CD1c-positive myeloid dendritic cell (primary cell): ENCODE measurements around the gene SARDH.

ENCODE experiments used
- DNase-seq: peaks from one replicate; pipeline ENCODE4 v3.0.0-alpha.2; 2016; ENCODE audit errors: extremely low spot score

The SARDH gene

DNA sequence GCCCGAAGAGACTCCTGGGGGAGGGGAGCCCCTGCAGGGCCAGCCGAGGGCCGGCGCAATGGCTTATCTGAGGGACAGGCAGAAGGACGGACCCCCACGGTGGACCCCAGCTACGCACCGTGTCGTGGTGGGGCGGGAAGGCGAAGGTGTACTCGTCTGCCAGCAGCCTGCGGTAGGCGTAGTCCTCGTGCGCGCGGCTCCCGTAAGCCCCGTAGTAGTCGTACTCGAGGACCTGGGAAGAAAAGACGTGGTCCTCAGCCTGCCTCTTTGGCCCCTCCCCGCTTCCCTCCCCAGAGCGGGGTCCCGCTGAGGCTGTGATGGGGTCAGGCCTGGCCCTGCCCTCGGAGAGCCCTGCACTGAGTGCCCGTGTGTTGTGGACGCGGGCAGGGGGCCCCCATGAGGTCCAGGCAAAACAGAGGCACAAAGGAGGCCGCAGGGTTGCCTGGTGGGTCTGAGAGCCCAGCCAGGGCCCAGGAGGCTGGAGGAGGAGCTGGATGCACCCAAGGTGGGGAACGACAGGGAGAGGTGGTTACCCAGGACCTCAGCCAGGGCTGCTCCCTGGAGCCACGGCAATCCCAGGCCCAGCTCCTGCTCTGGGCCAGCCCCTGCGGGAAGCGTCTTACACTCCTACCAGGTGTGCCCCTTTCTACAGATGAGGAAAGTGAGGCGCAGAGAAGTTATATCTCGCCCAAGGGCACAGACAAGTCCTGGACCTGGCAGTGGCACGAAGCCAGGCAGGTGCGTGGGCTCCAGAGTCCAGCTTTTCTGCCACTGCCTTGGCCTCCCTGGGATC is 35.2 kb downstream of the SARDH start:
- DNase-seq = no peak

DNA sequence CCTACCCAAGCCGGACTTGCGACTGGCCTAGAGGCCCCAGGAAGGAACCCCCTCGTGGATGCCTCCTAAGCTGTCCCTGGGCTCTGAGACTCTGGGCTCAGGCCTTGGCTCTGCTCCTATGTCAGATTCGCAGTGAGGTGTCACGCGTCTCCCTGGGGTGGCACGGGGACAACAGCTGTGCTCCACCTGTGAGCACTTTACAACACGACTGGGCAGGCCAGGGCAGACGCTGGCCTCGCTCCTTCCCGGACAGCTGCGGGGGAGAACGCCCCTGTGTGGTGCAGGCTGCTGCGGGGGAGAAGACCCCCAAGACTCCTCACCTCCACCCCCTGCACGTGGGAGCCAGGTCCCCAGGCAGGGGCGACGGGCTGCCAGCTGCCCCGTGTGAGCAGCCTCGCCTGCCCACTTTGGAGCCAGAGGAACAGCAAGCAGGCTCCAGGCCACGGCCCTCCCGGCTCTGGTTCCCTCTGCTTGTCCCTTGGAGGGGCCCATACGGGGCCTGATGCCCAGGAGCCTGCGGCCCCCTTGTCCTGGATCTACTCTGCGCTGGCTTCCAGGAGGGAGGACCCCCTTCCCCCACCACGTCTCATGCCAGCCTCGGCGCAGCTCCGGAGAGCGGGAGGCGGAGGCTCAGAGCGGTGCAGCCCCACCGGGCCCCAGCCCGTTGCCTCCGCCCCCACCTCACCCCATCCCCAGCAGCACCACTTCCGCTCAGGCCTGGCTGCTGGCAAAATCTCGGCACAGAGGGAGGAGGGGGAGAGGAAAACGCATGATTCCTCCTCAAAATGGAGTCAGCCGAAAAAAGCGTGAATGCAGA is 36.0 kb downstream of the SARDH start:
- DNase-seq = peak; percentile 36

DNA sequence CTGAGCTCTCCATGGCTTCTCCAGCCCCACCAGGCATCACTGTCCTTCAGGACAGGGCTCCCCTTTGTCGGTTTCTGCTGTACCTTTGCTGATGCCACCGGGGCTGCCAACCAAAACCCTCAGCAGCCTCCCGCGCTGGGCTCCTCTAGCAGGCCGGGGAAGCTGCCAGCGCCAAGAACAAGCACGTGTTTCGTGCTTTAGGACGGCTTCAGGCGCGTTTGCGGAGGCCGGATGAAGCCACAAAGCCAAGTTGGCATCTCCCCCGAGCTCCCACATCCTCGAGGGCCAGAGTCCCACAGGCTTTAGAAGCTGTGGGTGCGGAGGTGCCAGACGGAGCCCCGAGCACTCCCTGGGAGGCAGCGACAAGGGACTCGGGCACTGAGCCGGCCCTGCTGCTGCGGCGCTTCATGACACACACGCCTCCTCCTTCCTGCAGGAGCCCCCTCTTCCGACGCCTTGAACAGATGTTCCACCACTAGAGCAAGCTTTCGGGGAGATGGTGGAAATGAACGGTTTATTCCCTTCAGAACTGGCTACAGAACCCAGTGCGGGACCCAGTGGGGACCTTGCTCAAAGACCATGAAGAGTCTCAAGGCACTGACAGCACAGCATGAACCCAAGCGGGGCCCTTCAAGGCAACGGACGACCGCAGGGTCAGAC is 36.7 kb downstream of the SARDH start:
- no peak for DNase-seq

DNA sequence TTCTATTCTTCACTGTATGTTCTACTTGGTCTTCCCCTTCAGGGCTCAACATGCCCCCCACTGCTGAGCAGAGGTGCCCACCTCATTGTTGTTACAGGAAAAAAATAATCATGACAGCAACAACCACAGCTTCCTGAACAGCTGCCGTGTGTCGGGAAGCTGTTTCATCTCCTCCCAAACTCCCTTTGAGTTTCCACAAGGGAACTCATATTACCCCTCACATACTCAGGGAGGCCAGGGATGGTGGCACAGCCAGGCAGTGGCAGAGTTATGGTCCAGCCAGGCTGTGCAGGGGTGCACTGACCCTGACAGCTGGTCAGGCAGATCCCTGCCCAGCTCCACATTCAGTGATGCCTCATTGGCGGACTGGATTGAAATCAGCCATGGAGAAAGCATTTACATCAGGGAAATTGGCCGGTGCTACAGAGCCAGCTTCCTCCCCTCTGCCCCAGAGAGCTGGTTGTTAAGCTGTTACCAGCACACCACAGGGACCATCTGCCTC is 37.3 kb downstream of the SARDH start:
- no peak for DNase-seq

DNA sequence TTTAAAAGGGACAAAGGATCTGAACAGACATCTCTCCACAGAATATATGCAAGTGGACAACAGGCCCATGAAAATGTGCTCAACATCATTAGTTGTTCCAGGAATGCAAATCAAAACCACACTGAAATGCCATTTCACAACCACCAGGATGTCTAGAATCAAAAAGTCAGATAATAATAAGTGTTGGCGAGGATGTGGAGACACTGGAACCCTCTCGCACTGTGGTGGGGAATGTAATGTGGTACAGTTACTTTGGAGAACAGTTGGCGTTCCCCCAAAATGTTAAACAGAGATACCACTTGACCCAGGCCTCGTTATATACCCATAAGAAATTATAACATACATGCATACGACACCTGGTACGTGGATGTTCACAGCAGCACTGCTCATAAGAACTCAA is 38.6 kb downstream of the SARDH start:
- DNase-seq = no peak

DNA sequence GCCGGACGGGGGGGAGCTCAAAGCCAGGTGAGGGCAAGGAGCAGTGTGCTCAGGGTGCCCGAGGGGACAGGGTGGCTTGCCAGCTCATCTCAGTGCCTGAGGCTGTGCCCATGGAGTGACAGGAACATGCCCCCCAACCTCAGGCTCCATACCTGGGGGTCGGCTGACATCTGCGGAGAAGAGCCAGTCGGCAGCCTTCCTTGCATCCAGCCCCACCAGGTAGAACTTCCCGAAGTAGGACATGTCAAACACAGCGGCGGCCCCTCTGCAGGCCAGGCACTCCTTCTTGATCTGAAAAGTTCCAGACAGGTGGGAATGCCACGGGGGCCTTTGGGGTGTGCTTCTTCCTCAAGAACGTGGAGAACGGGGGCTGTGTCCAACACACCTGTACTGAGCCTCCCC is 42.1 kb downstream of the SARDH start:
- no peak for DNase-seq

DNA sequence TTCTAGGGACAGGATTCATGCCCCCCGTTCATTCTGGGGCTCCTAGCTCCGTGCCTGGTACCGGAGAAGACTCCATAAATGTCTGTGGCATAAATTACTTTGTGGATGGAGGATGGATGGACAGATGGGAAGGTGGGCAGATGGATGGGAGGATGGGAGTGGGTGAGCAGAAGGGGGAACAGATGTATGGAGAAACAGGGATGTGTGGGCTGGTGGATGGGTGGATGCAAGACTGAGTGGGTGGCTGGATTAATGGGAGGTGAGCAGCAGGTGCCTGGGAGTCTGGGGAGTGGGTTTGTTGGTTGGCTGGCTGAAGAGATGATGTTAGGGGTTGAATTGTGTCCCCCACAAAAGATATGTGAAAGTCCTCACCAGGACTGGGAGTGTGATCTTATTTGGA is 43.5 kb downstream of the SARDH start:
- DNase-seq = no peak

DNA sequence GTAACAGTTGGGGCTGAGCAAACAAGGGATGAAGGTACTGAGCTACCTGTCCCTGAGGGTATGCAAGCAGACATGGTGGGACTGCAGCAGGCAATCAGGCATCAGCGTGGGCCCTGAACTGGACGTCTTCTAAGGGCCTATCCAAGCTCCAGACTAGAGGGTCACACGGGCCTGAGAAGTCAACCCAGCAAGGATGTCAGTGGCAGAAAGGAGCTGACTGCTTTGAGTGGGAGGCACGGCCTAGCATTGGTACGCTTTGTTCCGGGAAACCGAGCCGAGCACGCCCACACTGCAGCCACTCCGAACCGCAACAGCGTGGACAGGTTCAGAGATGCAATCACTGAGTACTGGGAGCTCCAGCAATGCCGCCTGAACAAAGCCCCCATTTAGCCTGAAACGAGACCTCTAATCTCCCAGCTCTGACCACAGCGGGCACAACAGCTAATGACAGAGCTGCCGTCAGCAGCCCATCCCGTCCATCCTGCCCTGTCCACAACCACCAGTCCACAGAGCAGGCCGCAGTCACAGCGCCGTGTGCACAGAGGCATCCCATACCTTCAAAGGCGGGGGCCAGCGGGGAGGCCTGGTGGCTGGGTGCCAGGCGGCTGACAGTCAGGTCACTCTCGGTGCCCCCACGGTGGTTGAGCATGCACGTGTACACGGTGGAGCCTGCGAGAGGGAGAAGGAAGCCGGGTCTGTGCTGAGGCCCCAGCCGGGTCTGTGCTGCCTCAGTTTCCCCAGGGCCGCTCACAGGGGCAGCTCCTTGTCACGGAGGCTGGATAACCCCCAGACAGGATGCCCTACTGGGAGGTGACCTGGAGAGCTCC is 44.2 kb downstream of the SARDH start:
- no peak for DNase-seq

DNA sequence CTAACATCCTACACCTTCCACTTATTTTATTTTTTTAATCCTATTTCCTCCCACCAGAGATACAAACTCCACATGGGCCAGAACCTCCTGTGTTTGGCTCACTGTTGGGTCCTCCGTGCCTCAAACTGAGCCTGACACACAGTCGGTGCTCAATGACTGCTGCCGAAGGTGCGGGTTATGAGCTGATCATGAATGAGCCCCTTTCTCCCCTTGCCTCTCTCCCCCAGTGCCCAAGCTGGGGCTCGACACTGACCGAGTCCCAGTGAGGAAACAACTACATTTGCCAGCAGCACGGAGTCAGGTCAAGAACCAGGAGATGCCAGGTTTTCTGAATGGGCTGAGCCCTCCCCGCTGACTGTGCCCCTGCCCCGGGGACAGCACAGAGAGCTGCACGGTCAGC is 45.0 kb downstream of the SARDH start:
- DNase-seq = no peak

DNA sequence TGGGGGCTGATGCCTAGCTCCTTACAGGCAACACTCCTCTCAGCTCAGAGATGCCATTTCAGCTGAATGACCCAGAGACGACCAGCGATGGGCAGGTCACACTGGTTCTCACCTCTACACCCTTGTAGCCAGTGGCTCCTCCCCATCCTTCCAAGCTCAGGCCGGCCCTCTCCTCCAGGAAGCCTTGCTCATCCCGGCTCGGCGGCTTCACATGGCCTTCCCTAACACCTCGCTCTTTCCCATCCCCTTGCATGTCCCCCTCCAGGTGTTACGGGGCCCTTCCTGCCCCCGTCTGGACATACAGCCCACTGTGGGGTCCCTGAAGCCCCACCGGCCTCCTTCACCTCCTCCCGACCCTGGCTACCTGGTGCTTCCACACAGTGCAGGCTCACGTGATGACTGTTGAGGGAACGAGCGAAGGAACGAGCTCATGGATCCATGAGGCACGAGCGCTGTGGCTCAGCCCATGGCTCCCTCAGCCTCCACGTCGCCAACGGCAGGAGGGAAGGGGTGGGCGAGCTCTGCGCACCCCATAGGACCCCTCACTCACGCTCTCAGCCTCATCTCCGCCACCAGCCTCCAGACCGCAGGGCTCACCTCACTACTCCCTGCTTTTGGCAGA is 45.7 kb downstream of the SARDH start:
- DNase-seq = no peak

DNA sequence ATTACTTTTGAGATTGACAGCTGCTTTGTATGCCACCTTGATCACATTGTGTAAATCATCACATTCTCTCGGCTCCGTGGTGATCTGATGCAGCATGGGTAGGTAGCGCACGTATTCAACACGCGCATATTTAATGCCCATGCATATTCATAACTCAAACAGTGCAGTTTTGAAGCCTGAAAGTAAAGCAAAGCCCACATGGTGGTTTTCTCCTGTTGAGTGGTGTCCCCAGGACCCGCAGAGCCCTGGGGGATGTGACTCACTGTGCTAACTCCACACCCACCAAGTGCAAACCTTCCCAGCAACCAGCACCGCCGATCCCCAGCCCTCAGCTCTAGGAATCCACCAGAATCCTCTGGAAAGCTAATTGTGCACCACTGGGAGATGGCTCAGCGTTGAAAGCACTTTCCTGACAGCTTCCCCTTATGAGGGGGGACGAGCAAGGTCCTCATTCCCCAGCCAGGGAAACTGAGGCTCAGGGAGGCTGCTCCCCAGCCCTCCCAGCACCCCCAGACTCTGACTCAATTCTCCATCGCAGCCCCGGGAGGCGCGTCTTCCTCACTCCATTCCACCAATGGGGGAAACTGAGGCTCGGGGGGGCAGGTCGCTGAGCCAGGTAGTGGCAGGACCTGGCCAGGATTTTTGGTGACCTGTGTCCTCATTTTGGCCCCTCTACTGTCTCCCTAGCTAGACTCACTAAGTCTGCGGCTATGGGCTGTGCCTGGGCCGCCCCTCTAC is 46.4 kb downstream of the SARDH start:
- DNase-seq = no peak

DNA sequence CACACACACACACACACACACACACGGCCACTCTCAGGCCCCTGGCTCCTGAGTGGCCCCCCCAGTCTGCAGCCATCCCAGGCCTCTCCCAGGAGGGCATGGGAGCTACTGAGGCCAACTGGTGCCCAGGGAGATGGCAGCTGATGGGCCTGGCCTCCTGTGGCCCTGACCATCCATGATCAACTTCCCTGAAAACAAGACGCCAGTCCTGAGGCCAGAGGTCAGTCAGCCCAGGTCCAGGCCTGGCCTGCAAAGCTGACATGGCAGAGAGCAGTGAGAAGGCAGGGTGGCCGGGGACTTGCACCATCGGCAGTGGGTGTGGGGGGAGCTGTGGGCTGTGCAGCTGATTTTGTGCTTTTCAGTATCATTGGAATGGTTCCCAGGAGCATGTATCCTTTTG is 47.0 kb downstream of the SARDH start:
- DNase-seq = no peak

DNA sequence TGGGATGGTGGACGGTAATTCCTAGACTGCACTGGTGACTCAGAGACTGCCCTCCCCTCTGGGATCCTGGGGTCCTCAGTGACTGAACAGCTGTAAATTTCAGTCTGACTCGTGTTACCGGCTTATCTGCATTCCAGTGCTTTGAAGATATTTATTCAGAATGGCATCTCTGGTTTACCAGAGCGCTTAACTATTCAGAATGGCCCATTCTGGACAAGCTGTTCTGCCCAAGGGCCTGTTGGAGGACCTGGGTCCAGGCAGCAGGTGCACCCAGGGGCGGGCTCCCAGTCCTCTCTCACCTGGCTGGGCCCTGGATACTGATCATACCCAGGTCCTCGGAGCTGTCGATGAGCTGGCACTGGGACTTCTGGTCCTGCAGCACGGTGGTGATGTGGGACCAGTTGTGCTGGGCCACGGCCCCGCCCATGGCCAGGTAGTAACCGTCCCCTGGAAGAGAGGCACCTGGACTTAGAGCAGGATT is 48.0 kb downstream of the SARDH start:
- DNase-seq = no peak

DNA sequence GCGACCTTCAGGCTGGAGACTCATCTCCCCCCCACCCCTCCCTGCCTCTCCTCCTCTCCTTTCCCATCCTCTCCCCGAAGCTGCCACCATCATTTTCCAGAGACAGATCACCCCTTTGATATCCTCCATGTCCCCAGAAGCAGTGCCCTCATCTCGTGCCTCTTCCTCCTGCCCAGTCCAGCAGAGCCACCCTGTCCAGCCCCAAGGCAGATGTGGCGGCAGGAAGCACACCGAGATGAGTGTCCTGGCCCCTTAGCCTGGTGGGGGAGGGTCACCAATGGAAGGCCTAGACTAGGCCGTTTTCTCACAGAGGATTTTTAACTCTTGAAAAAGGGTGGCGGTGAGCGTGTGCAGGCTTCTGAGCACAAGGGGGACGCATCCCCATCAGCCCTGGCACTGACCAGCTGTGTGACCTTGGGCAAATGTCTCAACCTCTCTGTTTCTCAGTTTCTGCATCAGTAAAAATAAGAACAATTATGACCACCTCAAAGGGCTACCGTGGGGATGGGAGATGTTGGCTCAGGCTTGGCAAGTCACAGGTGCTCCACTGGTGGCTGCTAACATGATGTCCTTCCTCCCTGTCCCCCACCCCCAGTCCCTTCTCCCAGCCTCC is 48.9 kb downstream of the SARDH start:
- DNase-seq = no peak

DNA sequence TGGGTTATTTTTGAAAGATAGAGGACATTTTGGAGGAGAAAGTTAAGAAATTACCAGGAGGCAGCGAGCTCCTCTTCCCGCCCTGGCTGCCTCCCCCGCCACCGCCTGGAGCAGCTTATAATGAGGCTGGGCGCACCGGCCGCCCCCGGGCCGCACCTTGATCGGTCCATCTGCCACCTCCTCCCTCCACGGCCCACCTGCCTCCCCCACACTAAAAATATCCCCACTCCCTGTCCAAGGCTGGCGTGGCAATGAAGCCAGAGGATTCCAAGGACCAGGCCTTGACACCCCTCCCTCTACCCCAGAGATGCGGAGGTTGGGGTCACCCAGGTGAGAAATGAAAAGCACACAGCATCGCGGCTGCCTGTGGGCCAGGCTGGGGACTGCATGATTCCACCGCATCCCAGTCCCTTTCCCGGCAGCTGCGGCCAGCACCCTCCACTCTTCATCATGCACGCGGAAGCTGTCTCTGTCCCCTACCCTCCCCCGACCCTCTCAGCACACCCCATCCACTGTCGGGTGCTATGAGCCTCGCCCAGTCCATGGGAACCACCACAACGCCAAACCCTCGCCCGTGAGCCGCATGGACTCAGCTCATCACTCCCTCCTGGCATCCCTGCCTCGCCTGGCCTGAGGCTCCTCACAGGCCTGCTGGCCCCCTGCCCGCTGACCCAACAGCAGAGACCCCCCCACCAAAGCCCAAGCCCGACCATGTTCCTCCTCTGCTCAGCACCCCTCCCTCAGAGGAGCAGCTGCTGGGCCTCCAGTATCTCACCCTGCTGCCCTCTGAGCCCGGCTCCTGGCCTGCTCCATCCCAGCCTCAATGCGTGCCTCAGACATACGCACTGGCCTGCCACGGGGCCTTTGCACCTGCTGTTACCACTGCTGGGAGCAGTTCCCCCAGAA is 50.0 kb downstream of the SARDH start:
- DNase-seq = no peak

DNA sequence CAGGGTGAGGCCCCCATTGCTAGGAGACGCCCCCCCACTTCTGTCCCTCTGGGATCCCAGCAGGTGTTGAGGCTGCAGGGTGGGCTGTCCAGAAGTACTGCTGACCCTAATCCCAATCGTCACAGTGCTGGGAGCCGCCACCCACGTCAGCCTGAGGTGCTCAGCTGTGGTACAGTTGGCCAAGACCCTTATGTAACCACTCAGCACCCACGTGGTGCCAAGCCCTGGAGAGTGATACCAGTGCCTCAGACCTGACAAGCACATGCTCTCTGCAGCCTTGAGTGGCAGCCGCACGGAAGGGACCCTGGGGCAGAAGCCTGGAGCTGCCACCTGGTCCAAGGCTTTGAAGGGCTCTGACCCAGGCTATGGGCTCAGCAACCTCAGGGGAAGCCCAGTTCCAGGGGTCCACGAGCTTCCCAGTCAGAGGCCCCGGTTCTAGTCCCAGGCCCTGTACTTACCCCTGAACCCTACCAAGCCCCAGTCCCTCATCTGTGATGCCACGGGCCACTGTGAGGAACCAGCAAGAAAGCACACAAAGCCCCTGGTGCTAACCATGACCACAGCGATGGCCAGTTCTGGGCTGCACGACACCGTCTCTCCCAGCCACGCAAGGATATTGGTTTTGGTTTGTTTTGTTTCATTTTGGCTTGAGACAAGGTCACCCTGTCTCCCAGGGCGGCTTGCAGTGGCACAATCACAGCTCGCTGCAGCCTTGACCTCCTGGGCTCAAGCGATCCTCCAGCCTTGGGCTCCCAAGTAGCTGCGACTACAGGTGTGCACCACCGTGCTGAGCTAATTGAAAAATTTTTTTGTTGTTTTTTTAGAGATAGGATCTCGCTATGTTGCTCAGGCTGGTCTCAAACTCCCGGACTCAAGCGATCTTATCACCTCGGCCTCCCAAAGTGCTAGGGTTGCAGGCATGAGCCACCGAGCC is 51.2 kb downstream of the SARDH start:
- DNase-seq = no peak
